B cell (primary cell): ENCODE data around the gene PRR7. TPM values are rescaled to one million over a fixed set of nuclear protein-coding genes. Genes with fewer than 3 reads are reported as not detected.

Source experiments
- ATAC-seq: fragments of 200-7000 bp; cut with Tn5 transposase; one replicate; pipeline ENCODE4 v1.10.0; 2021; ENCODE audit warnings: low read depth, mild to moderate bottlenecking, moderate number of reproducible peaks, moderate library complexity
- CTCF ChIA-PET: fragments of 350-600 bp; sonication (Branson Sonifier 250); formaldehyde crosslinking; loops from one replicate; lab custom pipeline; 2021; ENCODE audit warnings: antibody characterized with exemption, inconsistent platforms; lab: Charles Lee
- POLR2A ChIA-PET: fragments of 350-600 bp; sonication (Branson Sonifier 250); formaldehyde crosslinking; loops from one replicate; lab custom pipeline; 2021; ENCODE audit warnings: antibody characterized with exemption; lab: Charles Lee
- DNase-seq: peaks from one replicate; pipeline ENCODE4 v3.0.0; 2013
- H2AFZ ChIP-seq: 2 replicates; pipeline ENCODE4 v1.6.1; 2012; ENCODE audit warnings: mild to moderate bottlenecking, low read depth, low read length; ENCODE audit not compliant: insufficient read depth, poor library complexity, severe bottlenecking
- H3K27ac ChIP-seq, 2 donors: 1 replicate in 1 of 2; 2 replicates in 1 of 2; pipeline ENCODE4 v1.5.1; 2012 to 2013; ENCODE audit warnings: low read length in 2 of 2, mild to moderate bottlenecking in 2 of 2, moderate library complexity in 1 of 2
- H3K27me3 ChIP-seq, 4 experiments: fragments of 200-600 bp in 1 of 4; sonication (generic) in 1 of 4; replicated peaks in 1 of 4; 1 replicate in 2 of 4; 2 replicates in 2 of 4; pipeline versions ENCODE4 v1.6.1 to v1.7.0; 2013 to 2016; ENCODE audit warnings: low read length in 3 of 4, mild to moderate bottlenecking in 2 of 4, mixed read lengths in 1 of 4, moderate library complexity in 1 of 4; ENCODE audit not compliant: insufficient read depth in 4 of 4, control insufficient read depth in 3 of 4; ENCODE audit errors: control extremely low read depth in 1 of 4
- H3K36me3 ChIP-seq, 2 experiments: replicated peaks in 1 of 2; 1 replicate in 1 of 2; 2 replicates in 1 of 2; pipeline versions ENCODE4 v1.6.1 to v1.7.1; 2013; ENCODE audit warnings: low read length in 1 of 2; ENCODE audit not compliant: insufficient read depth in 2 of 2, control insufficient read depth in 1 of 2; ENCODE audit errors: control extremely low read depth in 1 of 2, extremely low read depth in 1 of 2
- H3K4me1 ChIP-seq, 2 donors: fragments of 200-600 bp in 1 of 2; sonication (generic) in 1 of 2; 1 replicate in 1 of 2; 2 replicates in 1 of 2; pipeline versions ENCODE4 v1.5.1 to v1.6.1; 2013 to 2017; ENCODE audit warnings: low read length in 2 of 2; ENCODE audit not compliant: control insufficient read depth in 2 of 2, insufficient read depth in 2 of 2
- H3K4me2 ChIP-seq: replicated peaks from 2 replicates; pipeline ENCODE3; 2012; ENCODE audit warnings: mild to moderate bottlenecking, low read depth, low read length; ENCODE audit not compliant: poor library complexity, severe bottlenecking
- H3K4me3 ChIP-seq, 5 experiments: fragments of 200-600 bp in 1 of 5; sonication (generic) in 1 of 5; 1 replicate in 3 of 5; 2 replicates in 2 of 5; pipeline versions ENCODE4 v1.5.1 to v1.7.0; 2011 to 2016; ENCODE audit warnings: low read length in 4 of 5, mild to moderate bottlenecking in 4 of 5, low read depth in 2 of 5, control low read depth in 1 of 5, moderate library complexity in 1 of 5; ENCODE audit not compliant: insufficient read depth in 1 of 5; ENCODE audit errors: control extremely low read depth in 1 of 5, extremely low read depth in 1 of 5
- H3K79me2 ChIP-seq: fragments of 200-600 bp; sonication (generic); one replicate; pipeline ENCODE4 v1.6.0; 2016; ENCODE audit warnings: low read length; ENCODE audit not compliant: control insufficient read depth, insufficient read depth
- H3K9ac ChIP-seq: fragments of 200-600 bp; sonication (generic); 2 replicates; pipeline ENCODE4 v1.6.1; 2017; ENCODE audit warnings: mild to moderate bottlenecking, low read length, moderate library complexity
- H3K9me3 ChIP-seq, 3 donors: one replicate each; pipeline versions ENCODE4 v1.6.1 to v1.7.1; 2013; ENCODE audit warnings: low read length in 2 of 3; ENCODE audit not compliant: control insufficient read depth in 2 of 3, insufficient read depth in 1 of 3; ENCODE audit errors: control extremely low read depth in 1 of 3
- H4K20me1 ChIP-seq: 2 replicates; pipeline ENCODE4 v1.6.0; 2012; ENCODE audit warnings: mild to moderate bottlenecking, low read length; ENCODE audit not compliant: insufficient read depth, control insufficient read depth, poor library complexity, severe bottlenecking
- H3K27ac Mint-ChIP-seq: one replicate; pipeline ENCODE4 v1.8.0; 2021; ENCODE audit warnings: mixed read lengths
- H3K27me3 Mint-ChIP-seq: one replicate; pipeline ENCODE4 v1.8.0; 2021; ENCODE audit warnings: mixed read lengths
- H3K4me1 Mint-ChIP-seq: one replicate; pipeline ENCODE4 v1.8.0; 2021; ENCODE audit warnings: mixed read lengths
- H3K4me3 Mint-ChIP-seq: one replicate; pipeline ENCODE4 v1.8.0; 2021; ENCODE audit warnings: mixed read lengths
- H3K9me3 Mint-ChIP-seq: one replicate; pipeline ENCODE4 v1.8.0; 2022; ENCODE audit warnings: mixed read lengths; ENCODE audit not compliant: insufficient read depth
- EZH2 ChIP-seq: IDR thresholded peaks from 2 replicates; pipeline ENCODE4 v1.6.1; 2012; ENCODE audit warnings: borderline replicate concordance, low read depth, mild to moderate bottlenecking, moderate library complexity, low read length; ENCODE audit not compliant: insufficient read depth, poor library complexity, severe bottlenecking
- WGBS: methylation state at CpG from one replicate; pipeline ENCODE4 v1.1.5; 2013; ENCODE audit warnings: missing lambda C conversion rate; ENCODE audit not compliant: insufficient coverage; 5-methylcytosine and 5-hydroxymethylcytosine counted together
- intact Hi-C: fragments of 100-400 bp; cut with micrococcal nuclease; formaldehyde crosslinking; loops from one replicate; pipeline ENCODE4 v1.10.0; 2022
- polyA plus RNA-seq: library from polyadenylated mRNA; depleted of rRNA; stranded (reverse); fragments of >200 nt; gene quantifications from 2 replicates; pipeline ENCODE4 v1.2.3, GENCODE V29; 2012
- total RNA-seq, 2 donors: library from RNA; stranded (reverse); fragments of 120-200 nt in 1 of 2; gene quantifications; 1 replicate in 1 of 2; 2 replicates in 1 of 2; pipeline versions ENCODE4 v1.2.3 to v1.2.4, GENCODE V29; 2013 to 2022
- TF ChIP-seq, protein P1 (sequence below): fragments of 200-600 bp; IDR thresholded peaks from one replicate; pipeline ENCODE4 v1.8.0; 2022; ENCODE audit warnings: antibody characterized with exemption, mild to moderate bottlenecking

The PRR7 gene
- total and polyA plus RNA-seq, 2 donors (not counting 1 experiment from before 2014, with no cell fraction given) = 4.8 to 84.4 TPM

DNA sequence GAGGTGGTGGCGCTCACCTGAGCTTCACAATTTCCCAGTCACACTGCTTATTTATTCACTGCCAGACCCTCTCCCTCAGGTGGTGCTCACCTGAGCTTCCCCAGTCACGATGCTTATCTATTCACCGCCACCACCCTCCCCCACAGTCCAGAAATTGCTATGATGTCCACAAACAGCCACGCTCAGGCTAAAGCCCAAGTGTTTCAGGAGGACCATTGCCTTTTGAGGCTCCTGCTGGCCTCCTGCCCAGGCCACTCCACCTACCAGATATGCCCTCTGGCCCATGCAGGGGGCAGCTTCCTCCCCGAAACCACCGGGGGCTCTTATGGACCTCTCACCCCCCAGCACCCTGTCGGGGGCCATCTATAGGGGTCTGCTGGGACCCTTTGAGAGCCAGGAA lies 46.2 kb downstream of the PRR7 start:
- CTCF ChIA-PET = interaction anchor here (0.7 to 2.4 kb wide), 7 partner anchors 9 to 584 kb away, joined by 3 to 9 read pairs (median 3); no protein-coding TSS in a partner anchor
- DNase-seq = no peak
- peaks cover 10% of the 10 kb centered on the region for H4K20me1 ChIP-seq
- peaks cover 0 to under 1% of the 10 kb centered on the region in 2 experiments for H3K36me3 ChIP-seq
- peaks cover 0 to under 1% (median 0%) of the 10 kb centered on the region in 3 donors for H3K9me3 ChIP-seq
- peaks cover 31 to 39% of the 10 kb centered on the region in 2 donors for H3K4me1 ChIP-seq
- no peaks in the 10 kb centered on the region for H3K9me3 Mint-ChIP-seq
- intact Hi-C loops = no loop called here
- H3K9ac ChIP-seq = no peak overlapping the region
- H3K4me3 ChIP-seq = no peak overlapping the region
- no peak overlapping the region for H3K27ac ChIP-seq
- 96% methylated on average over 7 of the region's 7 CpGs for WGBS
- peaks cover 43% of the 10 kb centered on the region for H3K4me1 Mint-ChIP-seq
- POLR2A ChIA-PET = no interaction called here
- H3K27me3 ChIP-seq = no peaks in the 10 kb centered on the region
- TF ChIP-seq EZH2 = no peak
- TF ChIP-seq, protein P1, sequence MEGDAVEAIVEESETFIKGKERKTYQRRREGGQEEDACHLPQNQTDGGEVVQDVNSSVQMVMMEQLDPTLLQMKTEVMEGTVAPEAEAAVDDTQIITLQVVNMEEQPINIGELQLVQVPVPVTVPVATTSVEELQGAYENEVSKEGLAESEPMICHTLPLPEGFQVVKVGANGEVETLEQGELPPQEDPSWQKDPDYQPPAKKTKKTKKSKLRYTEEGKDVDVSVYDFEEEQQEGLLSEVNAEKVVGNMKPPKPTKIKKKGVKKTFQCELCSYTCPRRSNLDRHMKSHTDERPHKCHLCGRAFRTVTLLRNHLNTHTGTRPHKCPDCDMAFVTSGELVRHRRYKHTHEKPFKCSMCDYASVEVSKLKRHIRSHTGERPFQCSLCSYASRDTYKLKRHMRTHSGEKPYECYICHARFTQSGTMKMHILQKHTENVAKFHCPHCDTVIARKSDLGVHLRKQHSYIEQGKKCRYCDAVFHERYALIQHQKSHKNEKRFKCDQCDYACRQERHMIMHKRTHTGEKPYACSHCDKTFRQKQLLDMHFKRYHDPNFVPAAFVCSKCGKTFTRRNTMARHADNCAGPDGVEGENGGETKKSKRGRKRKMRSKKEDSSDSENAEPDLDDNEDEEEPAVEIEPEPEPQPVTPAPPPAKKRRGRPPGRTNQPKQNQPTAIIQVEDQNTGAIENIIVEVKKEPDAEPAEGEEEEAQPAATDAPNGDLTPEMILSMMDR = no peak
- H3K4me3 Mint-ChIP-seq = no peak overlapping the region
- H3K4me2 ChIP-seq = no peak overlapping the region
- no peaks in the 10 kb centered on the region for H3K27me3 Mint-ChIP-seq
- H2AFZ ChIP-seq = no peak overlapping the region
- peaks cover 5% of the 10 kb centered on the region for H3K79me2 ChIP-seq
- no peak for ATAC-seq
- peak overlapping the region; percentile 37 for H3K27ac Mint-ChIP-seq

DNA sequence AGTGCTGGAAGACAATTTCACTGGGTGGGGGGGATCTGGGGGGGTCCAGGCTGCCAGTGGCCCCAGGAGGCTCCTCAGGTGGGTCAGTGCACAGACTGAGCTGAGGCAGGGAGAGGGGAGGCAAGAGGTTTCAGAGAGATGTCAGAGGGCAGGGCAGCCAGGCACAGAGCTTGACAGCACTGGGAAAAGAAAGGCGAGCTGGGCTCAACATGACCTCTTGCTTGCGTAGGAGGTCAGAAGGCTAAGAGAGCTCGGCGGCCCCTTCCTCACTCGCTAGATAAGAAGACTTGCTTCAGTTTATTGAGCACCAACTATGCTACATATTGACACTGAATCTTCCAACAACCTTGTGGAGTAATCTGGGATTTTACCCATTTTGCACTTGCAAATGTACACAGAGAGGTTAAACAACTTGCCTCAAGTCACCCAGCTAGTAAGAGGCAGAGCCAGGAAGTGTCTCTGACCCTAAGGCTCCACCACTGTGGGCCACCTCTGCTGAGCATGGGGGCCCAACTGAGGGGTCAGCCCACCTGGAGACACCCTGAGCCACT lies 47.3 kb downstream of the PRR7 start:
- TF ChIP-seq, protein P1 = no peak
- TF ChIP-seq EZH2 = no peak
- Histone ChIP-seq H3K27ac (no peak overlapping the region), H3K36me3 (no peaks in the 10 kb centered on the region), H3K9ac (no peak overlapping the region), H3K4me1 (peaks cover 37 to 50% of the 10 kb centered on the region in 2 donors), H3K27me3 (peaks cover 0 to 9% (median 4%) of the 10 kb centered on the region in 4 experiments), H3K9me3 (peaks cover 0 to 10% (median 0%) of the 10 kb centered on the region in 3 donors), H4K20me1 (peaks cover 10% of the 10 kb centered on the region), H3K79me2 (peaks cover 9% of the 10 kb centered on the region), H2AFZ (no peak overlapping the region), H3K4me2 (peak overlapping the region; percentile 46), H3K4me3 (no peak overlapping the region)
- DNase-seq = no peak
- H3K4me3 Mint-ChIP-seq = peak overlapping the region; percentile 32
- no peaks in the 10 kb centered on the region for H3K9me3 Mint-ChIP-seq
- POLR2A ChIA-PET = interaction anchor here (0.7 kb wide), 3 partner anchors 20 to 106 kb away, joined by 3 to 7 read pairs (median 4); partner anchors contain the start of gene B4GALT7
- peaks cover 3% of the 10 kb centered on the region for H3K27me3 Mint-ChIP-seq
- peak overlapping the region; percentile 77 for H3K27ac Mint-ChIP-seq
- no peak for ATAC-seq
- 100% methylated on average over 3 of the region's 5 CpGs for WGBS
- CTCF ChIA-PET = interaction anchor here (1.0 to 2.4 kb wide), 4 partner anchors 8 to 184 kb away, joined by 3 to 9 read pairs (median 4); partner anchors contain the start of gene DDX41
- H3K4me1 Mint-ChIP-seq = peaks cover 52% of the 10 kb centered on the region
- intact Hi-C loops = no loop called here
